ENCODE data around the gene MPPE1.
"Not testable (repeated sequence)": the region's sequence is repeated elsewhere in the genome, so short reads cannot be mapped to it uniquely, and the experiment has no call there.

The MPPE1 gene

GRCh38 chr18:11882636-11883035 lies 25.5 kb downstream of the MPPE1 start:
- DNase-seq: no peak

DNA sequence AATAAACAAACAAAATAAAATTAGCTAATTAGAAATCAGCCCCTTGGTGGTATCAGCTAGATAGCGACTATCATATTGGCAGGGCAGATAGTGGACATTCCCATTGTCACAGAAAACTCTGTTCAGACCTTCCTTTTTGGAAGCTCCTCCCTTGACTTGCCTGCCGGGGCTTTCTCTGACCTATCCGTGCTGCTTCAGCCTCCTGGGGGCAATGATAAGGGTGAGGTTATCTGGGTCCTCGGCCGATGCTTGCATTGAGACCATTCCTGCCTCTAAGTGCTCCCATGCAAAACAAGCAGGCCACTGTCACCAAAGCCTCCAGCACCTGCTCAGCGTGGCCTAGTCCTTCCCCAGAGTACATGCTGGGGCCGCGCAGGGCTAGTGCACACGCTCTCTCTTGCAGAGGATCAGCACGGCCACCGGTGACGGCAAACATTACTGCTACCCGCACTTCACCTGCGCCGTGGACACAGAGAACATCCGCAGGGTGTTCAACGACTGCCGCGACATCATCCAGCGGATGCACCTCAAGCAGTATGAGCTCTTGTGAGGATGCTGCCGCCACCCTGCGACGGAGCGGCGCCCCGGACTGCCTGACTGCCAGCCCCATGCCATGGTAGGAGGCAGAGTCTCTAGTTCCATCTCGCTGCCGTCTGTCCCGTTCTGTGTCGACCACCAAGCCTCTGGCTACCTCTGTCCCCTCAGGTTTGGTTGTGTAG lies 27.4 kb downstream of the MPPE1 start:
- DNase-seq: no peak

DNA sequence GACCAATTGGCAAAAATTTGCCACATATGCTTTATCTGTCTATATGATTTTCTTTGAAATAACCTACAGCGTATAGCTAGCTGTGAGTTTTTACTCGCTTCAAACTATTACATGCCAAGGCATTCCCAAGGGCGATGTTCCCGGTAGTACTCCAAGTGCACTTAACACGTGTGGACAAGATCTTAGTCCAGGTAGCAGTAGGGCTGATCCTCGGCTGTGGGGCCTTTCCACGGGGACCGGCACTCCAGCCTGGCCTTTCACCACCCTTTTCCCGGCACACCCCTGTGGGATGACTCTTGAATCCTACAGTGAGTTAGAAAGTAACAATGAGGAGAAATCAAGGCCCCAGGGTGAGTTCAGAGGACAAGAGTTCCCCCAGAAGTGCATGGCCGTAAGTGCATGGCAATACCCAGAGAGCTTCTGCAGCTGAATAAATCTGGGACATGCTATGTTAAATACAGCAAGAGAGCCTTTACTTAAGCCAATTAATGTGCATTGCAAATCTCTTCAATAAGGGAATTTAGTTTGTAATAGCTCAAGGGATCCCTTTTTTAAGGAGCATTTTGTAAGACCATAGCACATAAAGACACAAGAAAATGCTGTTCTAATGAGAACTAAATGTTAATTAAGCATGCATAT lies 30.5 kb downstream of the MPPE1 start:
- DNase-seq: no peak

DNA sequence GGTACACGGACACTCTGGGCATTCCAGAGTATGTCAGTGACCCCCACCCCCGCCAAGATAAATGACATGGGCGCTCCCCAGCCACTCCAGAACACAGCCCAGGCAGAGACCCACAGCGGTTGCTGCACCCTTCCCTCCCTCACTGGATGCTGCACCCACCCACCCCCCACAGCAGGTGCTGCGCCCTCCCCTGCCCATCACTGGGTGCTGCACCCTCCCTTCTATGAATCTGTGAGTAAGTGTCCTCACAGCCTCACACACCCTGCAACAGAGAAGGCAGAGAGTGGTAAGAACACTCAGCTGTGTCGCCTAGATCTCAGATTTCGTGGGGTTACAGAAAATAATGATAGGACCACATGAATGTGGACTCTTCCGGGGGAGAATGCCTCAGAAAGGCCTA lies 33.4 kb downstream of the MPPE1 start:
- no peak for DNase-seq

DNA sequence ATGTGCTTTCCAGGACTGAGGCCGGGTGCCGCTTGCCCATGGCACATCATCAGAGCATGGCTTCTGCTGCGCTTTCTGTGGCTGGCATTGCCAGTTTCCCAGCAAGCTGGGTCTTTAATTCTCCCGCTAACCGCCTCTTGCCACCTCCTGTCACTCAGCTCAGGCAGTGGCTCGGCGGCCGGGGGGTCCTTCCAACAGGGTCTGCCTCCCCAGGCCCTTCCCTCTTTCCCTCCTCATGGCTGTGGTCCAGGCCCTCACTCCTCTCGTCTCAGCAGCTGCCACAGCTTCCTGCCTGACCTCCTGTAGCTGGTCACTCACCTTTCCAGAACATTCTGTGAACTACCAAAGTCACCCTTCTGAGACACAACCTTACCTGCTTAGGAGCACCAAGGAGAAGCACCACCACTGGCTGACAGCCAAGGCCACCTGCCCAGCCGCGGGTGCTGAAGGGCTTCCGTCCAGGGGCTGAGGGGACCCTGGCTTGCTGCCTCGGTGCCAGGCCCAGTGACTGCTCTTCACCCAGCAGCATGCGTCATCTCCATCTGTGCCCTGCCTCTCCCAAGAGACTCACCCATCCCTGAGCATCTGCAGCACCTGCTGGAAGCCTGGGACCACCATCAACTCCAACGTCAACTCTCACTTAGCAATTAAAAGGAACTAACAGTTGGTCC lies 34.3 kb downstream of the MPPE1 start:
- no peak for DNase-seq

- no peak for DNase-seq
These were observed 35.5 kb downstream of the MPPE1 start for GRCh38 chr18:11872479-11873136.

DNA sequence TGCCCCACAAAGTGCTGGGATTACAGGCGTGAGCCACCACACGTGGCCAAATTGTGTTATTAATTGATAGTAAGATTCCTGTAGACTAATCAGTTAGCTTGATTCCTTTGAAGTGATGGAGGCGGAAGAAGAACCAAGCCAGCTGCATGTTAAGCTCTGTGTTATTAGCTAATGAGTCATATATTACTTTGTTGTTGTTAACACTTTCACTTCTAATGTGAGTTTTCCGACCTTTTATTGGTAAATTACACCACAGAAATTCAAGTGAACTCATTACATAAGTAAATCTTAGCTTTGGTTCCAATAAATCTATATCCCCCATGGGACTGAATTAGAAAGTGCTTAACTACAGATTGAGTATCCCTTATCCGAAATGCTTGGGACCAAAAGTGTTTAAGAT lies 36.6 kb downstream of the MPPE1 start:
- DNase-seq: no peak

DNA sequence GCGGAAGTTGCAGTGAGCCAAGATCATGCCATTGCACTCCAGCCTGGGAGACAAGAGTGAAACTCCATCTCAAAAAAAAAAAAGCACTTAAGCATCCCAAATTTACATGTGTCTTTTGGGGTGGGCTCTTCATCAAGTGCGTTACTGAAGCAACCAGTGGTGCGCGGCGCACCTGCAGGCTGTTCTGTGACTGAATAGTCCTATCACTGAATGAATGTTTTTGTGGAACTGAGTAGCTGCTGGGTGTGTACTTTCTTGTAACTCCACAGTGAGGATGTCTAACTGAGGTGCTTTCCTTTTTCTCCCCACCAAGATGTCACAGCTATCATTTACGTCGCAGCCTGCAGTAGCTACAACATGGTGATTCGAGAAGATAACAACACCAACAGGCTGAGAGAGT lies 39.9 kb downstream of the MPPE1 start:
- DNase-seq: no peak

DNA sequence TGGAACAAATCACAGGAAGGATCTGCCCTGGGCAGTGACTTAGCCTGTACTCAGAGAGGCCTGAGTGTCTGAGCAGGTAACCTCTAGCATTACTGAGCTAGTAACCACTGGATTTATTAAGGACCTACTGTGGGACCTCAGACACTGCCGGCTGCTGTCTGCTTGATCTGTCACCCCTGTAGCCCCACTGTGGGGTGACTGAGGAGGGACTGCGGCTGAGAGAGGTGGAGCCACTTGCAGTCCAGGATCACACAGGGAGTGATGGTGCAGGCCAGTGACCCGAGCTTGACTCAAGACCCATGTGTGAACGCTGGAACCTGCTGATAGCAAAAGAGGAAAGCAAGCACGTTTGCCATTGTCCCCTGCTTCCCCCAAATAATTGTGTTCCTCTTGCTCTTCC lies 41.4 kb downstream of the MPPE1 start:
- DNase-seq: no peak

- DNase-seq: no peak
These were observed 41.8 kb downstream of the MPPE1 start for GRCh38 chr18:11866329-11866728.

GRCh38 chr18:11865071-11865470 lies 43.0 kb downstream of the MPPE1 start:
- no peak for DNase-seq

DNA sequence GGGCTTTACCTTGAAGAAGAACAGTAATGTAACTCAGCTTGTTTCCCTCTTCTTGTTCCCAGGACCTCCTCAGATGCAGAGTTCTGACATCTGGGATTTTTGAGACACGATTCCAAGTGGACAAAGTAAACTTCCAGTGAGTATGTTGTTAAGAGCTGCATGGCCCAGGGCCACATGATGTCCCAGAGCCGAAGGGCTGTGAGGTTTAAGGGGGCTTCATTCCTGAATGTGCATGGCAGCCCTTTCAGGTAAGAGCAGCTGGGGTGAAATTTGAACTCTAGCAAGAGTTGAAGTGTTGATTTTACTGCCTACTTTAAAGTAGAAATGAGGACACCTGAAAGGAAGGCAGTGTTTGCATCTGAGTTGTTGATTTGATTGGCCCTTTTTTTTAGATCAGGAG lies 43.6 kb downstream of the MPPE1 start:
- DNase-seq: no peak

- DNase-seq: no peak
These were observed 45.5 kb downstream of the MPPE1 start for GRCh38 chr18:11862468-11863137.

- no peak for DNase-seq
These were observed 46.4 kb downstream of the MPPE1 start for GRCh38 chr18:11861583-11862288.

DNA sequence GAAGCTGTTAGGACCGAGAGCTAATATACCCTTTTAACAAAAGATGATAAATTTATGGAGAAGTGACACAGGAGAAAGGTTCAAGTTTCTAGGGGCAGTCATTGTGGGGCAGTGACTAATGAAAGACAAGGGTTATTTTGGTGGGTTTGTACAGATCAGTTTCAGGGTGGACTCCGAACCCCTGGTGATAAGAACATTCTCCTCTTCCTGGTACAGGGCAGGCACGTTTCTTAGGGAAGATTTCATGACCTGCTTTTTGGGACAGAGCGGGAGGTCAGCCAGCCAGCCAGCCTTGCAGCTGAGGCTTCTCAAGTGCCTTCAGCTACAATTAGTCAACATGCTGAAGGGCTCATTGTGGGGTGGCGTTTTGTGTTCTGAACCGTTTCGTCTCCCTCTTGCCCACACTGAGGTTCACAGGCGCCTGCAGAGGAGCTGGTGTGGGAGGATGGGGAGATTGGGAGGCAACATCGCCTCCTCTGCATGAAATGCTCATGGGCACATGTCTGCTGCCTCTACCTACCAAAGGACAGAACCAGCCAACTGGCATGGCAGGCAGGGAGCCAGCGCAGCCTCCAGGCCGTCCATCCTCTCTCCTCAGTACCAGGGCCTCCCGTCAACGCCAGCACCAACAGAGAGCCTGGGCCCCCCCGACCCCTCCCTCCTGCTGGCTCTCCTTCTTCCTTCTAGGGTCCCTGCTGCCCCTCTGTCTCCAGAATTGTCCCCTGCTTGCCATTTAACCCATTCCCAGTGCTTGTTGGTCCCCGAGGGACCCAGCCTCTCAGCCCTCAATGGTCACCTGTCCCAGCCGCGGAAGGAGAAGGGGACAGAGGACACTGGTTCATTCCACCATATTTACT lies 47.3 kb downstream of the MPPE1 start:
- DNase-seq: no peak

- no peak for DNase-seq
These were observed 48.2 kb downstream of the MPPE1 start for GRCh38 chr18:11859903-11860407.

GRCh38 chr18:11859282-11859830 lies 48.8 kb downstream of the MPPE1 start:
- DNase-seq: no peak

DNA sequence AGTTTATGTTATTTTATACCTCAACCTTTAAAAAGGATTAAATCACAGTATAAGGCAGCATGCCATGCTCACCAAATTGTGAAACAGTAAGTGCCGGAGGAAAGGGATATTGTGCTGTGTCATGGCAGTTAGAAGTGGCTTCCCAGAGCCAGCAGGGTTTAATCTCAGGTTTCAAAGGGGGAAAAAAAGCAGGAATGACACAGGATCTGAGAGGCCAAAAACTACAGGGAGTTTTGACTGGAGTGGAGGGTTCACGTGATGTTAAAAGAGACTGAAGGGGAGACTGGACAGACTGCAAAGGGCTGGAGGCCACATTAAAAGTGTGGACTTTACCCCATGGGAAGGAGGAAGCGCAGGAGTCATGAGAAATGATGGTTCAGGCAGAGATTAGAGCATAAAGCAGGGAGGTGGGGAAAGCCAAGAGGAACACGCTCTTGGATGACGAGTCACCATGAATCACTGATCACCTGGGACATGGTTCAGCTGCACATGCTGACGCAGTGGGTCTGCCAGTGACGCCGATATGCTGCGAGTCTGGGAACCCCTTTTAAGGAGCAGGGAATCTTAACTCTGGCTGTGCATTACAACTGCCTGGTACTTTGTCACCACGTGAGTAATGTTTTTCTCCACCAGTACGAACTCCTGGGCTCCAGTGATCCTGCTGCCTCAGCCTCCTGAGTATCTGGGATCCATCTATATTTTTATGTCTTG lies 50.8 kb downstream of the MPPE1 start:
- no peak for DNase-seq

DNA sequence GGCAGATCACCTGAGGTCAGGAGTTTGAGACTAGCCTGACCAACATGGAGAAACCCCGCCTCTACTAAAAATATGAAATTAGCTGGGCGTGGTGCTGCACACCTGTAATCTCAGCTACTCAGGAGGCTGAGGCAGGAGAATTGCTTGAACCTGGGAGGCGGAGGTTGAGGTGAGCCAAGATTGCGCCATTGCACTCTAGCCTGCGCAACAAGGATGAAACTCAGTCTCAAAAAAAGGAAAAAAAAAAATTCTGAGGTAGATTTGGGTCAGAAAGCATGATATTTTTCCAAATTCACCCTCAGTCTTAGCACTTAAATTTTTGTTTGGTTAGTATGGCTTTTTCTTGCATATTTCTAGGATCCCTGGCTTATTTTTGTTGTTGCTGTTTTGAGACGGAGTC lies 53.6 kb downstream of the MPPE1 start:
- not testable (repeated sequence) for DNase-seq

DNA sequence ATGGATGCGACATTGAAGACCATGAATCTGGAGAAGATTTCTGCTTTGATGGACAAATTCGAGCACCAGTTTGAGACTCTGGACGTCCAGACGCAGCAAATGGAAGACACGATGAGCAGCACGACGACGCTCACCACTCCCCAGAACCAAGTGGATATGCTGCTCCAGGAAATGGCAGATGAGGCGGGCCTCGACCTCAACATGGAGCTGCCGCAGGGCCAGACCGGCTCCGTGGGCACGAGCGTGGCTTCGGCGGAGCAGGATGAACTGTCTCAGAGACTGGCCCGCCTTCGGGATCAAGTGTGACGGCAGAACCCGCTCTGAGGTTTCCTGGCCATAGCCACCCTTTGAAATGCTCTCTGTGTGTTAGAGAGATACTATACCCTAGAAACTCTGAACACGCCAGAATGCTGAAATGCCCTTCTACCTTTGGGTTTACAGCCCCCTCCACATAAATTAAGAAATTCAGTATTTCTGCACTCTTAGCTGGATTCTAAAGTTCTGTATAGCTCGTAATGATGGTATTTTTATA lies 56.2 kb downstream of the MPPE1 start:
- no peak for DNase-seq

Measured in NK-92 treated with Interleukin-12 subunit alpha and Interleukin-12 subunit beta, amount 100 ng/mL, for 24 hours (cell line).